Measurements from ENCODE around the gene C4A. TPM values are rescaled to one million over a fixed set of nuclear protein-coding genes. Genes with fewer than 3 reads are reported as not detected.

Gene C4A
- total RNA-seq, 1 donor from 2014 or later = 32.6 TPM

Small RNA genes lying within 50 kb of the gene (small RNA-seq; reads per million reads assigned to genes)
- gene AL645922.1 (ENCODE audit: low replicate concordance) = not detected

Other genes starting within 250 kb of the C4A start
- gene CLIC1, start 245.5 kb upstream of the C4A start, total RNA-seq = 131 TPM
- 9.6 TPM for gene MSH5, start 242.1 kb upstream of the C4A start, total RNA-seq
- gene SAPCD1, start 219.4 kb upstream of the C4A start, total RNA-seq = not detected
- gene VWA7, start 204.7 kb upstream of the C4A start, total RNA-seq = 2.3 TPM
- gene VARS1, start 186.3 kb upstream of the C4A start, total RNA-seq = 42.5 TPM
- gene LSM2, start 175.1 kb upstream of the C4A start, total RNA-seq = 20.8 TPM
- gene HSPA1L, start 166.8 kb upstream of the C4A start, total RNA-seq = 4.5 TPM
- 698 TPM for gene HSPA1A, start 166.5 kb upstream of the C4A start, total RNA-seq
- 827 TPM for gene HSPA1B, start 154.3 kb upstream of the C4A start, total RNA-seq
- 25.6 TPM for gene NEU1, start 119.2 kb upstream of the C4A start, total RNA-seq
- gene SLC44A4, start 103.1 kb upstream of the C4A start, total RNA-seq = 1.7 TPM
- gene EHMT2, start 84.4 kb upstream of the C4A start, total RNA-seq = 37.4 TPM
- 5.7 TPM for gene ZBTB12, start 80.0 kb upstream of the C4A start, total RNA-seq
- 0.51 TPM for gene C2, start 54.3 kb upstream of the C4A start, total RNA-seq
- gene CFB, start 36.0 kb upstream of the C4A start, total RNA-seq = 7.1 TPM
- 79.7 TPM for gene NELFE, start 23.1 kb upstream of the C4A start, total RNA-seq
- gene SKIC2, start 22.9 kb upstream of the C4A start, total RNA-seq = 30.6 TPM
- gene DXO, start 9.9 kb upstream of the C4A start, total RNA-seq = 10.7 TPM
- 38.0 TPM for gene C4B, start 32.7 kb downstream of the C4A start, total RNA-seq
- 1.0 TPM for gene CYP21A2, start 56.4 kb downstream of the C4A start, total RNA-seq
- 214 TPM for gene TNXB, start 127.3 kb downstream of the C4A start, total RNA-seq
- 40.8 TPM for gene ATF6B, start 146.2 kb downstream of the C4A start, total RNA-seq
- 3.3 TPM for gene FKBPL, start 148.2 kb downstream of the C4A start, total RNA-seq
- gene PRRT1, start 169.9 kb downstream of the C4A start, total RNA-seq = 1.2 TPM
- gene PPT2, start 172.1 kb downstream of the C4A start, total RNA-seq = 37.6 TPM
- 31.3 TPM for gene EGFL8, start 182.5 kb downstream of the C4A start, total RNA-seq
- gene AGPAT1, start 194.0 kb downstream of the C4A start, total RNA-seq = 12.9 TPM
- 63.5 TPM for gene RNF5, start 196.3 kb downstream of the C4A start, total RNA-seq
- 4.8 TPM for gene AGER, start 202.2 kb downstream of the C4A start, total RNA-seq
- 96.6 TPM for gene PBX2, start 208.1 kb downstream of the C4A start, total RNA-seq
- 1.5 TPM for gene GPSM3, start 210.6 kb downstream of the C4A start, total RNA-seq
- gene NOTCH4, start 242.0 kb downstream of the C4A start, total RNA-seq = 10.6 TPM

Measured in tongue (tissue), 2 donors.